ENCODE results near the gene KRT6C.

The KRT6C gene

DNA sequence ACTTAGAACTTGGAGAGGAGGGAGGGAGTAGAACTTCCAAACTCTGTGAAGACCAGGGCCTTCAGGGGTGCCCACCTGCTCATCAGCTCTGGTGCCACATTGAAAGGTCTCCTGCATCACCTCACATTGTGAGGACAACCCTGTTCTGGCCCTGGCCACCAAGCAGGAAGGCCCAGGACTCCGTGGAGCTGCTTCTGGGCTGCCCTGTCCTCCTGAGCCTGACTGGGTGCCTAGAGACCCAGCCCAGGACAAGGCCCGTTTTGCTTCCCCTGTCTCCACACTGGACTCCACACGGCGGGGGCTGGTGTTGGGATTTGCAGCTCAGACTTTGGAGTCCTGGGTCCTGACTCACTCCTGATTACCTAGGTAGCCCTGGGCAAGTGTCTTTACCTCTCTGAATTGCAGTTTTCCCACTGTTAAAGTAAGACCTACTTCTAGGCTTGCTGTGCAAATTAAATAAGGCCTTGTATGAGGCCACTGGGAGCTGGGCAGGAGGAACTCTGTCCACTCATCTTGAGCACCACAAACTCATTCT lies 55.0 kb downstream of the KRT6C start:
- Mint-ChIP-seq H3K27ac (ENCODE audit: low read depth) (no peak overlapping the region), H3K4me1 (peaks cover 7% of the 10 kb centered on the region), H3K27me3 (peaks cover 42% of the 10 kb centered on the region), H3K9me3 (no peaks in the 10 kb centered on the region), H3K36me3 (ENCODE audit: insufficient read depth) (no peaks in the 10 kb centered on the region), H3K4me3 (no peak overlapping the region)
- DNase-seq (ENCODE audit: low spot score in 2 of 2), result no peak
- no peak for ATAC-seq (replicated peaks; ENCODE audit: extremely low read depth, poor library complexity, severe bottlenecking)
